GM20000 (cell line): ENCODE measurements around the gene OR10Z1.

ENCODE experiments used
- DNase-seq: peaks from one replicate; pipeline ENCODE4 v3.0.0; 2012; ENCODE audit warnings: low spot score
- CTCF ChIP-seq: IDR thresholded peaks from 2 replicates; pipeline ENCODE4 v1.5.1; 2012; ENCODE audit warnings: mild to moderate bottlenecking, control low read depth; ENCODE audit errors: extremely low read depth, missing control alignments

OR10Z1 gene

GRCh38 chr1:158638146-158638545 lies 33.1 kb downstream of the OR10Z1 start:
- TF ChIP-seq CTCF, result no peak
- DNase-seq, result no peak

- no peak for DNase-seq
- no peak for TF ChIP-seq CTCF
Measured at GRCh38 chr1:158638904-158639303, 33.8 kb downstream of the OR10Z1 start.

DNA sequence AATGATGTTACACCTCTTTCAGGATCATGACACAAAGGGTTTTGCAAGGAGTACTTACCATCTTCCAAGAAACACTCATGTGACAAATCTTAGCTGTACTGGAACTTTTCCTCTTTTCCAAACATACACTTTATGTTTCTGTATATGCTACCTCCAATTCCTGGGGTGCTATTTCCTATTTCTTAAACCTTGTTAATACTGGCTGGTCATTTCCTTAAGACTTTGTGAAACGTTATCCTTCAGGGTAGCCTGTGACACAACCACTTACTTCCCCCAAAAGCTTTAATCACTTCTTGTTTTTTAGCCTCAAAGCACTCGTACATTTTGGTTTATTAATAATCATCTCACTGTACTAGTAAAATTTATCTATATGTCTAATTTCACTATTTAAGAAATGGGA lies 39.4 kb downstream of the OR10Z1 start:
- DNase-seq, result no peak
- no peak for TF ChIP-seq CTCF

DNA sequence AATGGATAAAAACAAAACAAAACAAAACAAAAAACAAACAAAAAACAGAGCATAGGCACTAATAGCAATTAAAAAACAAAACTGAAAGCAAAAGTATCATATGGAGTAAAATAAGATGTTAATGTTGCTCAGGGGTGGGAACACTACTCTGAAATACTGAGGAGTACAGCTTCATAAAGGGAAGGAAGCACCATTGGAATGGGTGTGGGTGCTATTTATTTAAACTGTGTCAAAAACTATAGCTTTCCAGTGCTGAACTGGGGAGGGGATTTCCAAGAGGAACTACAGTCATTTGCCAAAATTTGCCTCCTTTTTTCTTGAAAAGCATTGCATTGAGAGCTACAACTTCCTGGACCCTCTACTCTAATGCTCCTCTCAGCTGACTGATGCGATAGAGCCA lies 41.4 kb downstream of the OR10Z1 start:
- DNase-seq, result no peak
- no peak for TF ChIP-seq CTCF

GRCh38 chr1:158649052-158649451 lies 44.0 kb downstream of the OR10Z1 start:
- no peak for TF ChIP-seq CTCF
- DNase-seq, result no peak

- TF ChIP-seq CTCF, result no peak
- no peak for DNase-seq
Measured at GRCh38 chr1:158652721-158653334, 47.8 kb downstream of the OR10Z1 start.

DNA sequence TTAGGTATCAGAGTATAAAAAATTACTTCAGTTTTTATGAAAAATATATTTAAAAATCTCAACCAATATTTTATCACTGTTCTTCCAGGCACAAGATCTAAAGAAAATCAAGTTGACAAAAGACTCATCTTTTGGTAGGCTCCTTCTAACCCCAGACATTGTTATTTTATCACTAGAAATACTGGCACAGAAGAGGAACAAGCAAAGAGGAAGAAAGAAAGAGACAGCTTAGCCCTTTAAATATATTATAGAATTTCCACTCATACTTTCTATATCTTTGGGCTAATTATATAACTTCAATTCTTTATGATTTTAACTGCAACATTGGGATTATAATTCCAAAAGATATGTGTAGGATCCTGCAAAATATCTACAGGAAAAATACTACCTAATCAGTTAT lies 49.0 kb downstream of the OR10Z1 start:
- no peak for DNase-seq
- TF ChIP-seq CTCF, result no peak
